ENCODE data around the gene CLEC4G.
"Not testable (repeated sequence)": the region's sequence is repeated elsewhere in the genome, so short reads cannot be mapped to it uniquely, and the experiment has no call there.

The CLEC4G gene

DNA sequence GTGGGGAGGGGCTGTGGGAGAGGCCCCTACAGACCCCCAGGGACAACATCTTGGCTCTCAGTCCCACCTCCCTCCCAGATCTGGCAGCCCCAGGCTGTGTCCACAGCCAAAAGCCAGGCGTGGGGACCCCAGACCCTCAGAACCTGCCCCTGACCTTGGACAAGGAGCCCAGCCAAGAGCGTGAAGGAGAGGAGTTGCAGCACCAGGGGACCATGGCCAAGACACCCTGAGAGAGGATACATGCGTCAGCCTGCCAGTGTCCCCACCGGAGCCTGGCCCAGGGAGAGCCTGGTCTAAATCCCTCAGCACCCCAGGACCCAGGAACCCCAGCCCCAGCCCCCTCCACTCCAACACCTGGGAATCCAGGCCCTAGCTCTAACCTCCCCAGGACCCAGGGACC, 14.4 kb upstream of the CLEC4G start:
- DNase-seq: not testable (repeated sequence)

DNA sequence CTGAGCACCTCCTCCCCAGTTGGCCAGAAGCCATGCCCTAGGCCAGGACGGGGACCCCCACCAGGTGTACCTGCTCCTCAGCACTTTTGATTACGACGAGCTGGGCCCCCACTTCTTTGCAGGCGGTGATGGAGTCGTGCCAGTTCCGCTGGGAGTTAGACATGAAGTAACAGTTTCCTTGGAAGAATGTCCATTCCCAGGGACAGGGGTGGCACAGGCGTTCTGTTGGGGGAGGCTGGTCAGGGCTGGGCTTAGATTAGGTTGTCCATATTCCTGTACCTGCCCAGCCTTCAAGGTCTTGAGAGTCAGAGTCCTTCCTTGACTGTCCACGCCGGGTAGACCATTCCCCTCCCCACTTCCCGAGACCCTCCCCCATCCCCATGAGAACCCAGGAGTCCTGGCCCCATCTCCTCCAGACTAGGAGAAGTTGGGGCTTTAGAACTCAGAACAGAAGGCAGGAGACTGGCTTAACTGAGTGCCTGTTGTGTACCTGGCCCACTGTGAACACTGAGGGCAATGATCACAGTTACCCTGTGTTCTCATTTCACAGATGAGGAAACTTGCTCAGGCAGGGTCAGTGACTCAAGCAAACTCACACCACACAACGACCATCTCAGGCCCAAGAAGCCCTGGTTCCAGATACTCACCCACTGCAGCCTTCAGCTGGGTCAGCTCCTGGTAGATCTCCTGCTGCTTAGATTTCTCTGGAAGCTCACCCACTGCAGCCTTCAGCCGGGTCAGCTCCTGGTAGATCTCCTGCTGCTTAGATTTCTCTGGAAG, 13.2 kb upstream of the CLEC4G start:
- no peak for DNase-seq

DNA sequence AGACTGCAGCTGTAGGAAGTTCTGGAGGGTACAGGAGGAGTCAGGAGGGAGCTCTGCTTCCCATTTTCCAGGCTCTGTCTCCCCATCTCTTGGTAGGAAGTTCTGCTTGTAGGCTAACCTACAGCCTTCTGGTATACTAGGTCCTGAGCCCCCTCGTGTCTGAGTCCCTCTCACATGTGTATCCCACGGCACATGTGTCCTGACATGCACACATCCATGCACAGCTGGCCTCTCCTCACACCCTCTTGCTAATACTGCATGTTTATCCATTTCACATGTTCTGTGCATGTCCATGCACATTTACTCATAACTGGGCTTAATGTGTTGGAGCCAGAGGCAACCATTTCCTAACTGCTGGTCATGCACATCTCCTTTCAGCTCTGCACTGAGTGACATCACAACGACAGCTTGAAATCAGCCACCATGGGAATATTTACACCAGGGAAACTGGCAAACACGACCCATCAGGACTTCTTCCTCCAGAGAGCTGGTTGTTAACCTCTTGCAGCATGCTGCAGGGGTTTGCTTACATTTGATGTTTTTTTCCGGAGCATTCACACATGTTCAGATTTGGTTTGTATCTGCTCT, 12.4 kb upstream of the CLEC4G start:
- DNase-seq: no peak

DNA sequence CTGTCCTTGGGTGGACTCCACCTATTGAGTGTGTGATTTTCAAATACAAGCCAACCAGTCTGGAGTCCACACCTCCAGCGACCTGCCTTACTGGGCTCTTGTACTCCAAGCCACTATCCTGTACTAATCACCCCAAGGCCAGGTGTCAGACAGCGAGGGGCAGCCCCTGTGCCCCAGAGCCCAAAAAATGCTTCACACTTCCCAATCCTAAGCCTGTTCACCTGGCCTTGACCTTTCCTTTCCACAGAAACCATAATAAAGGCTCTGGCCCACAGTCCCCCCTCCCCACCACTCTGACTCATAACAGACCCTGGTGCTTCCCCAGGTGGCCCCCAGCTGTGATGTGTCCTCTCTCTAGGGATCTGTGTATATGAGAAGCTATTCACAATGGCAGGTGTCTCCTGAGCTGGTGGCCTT, 11.5 kb upstream of the CLEC4G start:
- no peak for DNase-seq

DNA sequence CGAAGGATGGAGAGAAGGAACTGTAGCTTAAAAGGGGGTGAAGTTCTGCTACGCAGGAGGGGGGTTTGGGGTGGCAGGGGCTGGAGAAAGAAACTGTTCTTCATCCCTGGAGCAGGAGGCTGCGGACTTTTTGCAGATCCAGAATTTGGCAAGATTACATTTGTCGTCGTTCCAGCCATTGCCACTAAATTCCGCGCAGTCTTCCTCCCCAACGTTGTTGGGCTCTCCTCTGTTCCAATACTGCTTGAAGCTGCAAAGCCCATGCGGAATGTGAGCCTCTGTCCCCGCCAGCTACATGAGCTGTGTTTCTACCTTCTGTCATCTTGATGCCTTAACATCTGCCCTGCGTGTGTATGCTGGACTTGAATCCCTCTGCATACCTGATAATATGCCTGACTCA, 11.1 kb upstream of the CLEC4G start:
- DNase-seq: no peak

DNA sequence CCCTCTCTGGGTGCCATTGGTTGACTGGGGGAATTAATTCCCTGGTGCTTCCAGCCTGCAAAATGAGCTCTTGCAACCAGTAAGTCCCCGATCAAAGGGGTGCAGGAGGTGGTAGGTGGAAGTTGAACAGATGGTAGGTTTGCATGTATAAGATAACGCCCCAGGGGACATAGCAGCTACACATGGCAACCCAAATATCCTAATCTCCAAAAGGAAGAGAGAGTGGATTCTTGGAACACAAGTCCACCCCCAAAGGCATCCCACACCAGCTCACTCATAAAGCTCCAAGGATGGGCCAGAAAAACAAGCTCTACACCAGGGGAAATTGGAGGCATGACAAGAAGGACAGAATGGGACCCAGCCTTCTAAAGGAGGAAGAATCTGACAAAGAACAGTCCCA, 10.7 kb upstream of the CLEC4G start:
- DNase-seq: no peak

DNA sequence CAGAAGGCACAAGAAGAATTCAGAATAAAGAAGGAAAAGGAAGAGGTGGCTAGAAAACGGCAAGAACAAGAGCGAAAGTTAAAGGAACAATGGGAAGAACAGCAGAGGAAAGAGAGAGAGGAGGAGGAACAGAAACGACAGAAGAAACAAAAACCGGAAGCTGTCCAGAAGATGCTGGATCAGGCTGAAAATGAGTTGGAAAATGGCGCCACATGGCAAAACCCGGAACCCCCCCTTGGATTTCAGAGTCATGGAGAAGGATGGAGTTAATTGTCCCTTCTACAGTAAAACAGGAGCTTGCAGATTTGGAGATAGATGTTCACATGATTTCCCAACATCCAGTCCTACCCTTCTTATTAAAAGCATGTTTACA, 8.8 kb upstream of the CLEC4G start:
- DNase-seq: no peak

DNA sequence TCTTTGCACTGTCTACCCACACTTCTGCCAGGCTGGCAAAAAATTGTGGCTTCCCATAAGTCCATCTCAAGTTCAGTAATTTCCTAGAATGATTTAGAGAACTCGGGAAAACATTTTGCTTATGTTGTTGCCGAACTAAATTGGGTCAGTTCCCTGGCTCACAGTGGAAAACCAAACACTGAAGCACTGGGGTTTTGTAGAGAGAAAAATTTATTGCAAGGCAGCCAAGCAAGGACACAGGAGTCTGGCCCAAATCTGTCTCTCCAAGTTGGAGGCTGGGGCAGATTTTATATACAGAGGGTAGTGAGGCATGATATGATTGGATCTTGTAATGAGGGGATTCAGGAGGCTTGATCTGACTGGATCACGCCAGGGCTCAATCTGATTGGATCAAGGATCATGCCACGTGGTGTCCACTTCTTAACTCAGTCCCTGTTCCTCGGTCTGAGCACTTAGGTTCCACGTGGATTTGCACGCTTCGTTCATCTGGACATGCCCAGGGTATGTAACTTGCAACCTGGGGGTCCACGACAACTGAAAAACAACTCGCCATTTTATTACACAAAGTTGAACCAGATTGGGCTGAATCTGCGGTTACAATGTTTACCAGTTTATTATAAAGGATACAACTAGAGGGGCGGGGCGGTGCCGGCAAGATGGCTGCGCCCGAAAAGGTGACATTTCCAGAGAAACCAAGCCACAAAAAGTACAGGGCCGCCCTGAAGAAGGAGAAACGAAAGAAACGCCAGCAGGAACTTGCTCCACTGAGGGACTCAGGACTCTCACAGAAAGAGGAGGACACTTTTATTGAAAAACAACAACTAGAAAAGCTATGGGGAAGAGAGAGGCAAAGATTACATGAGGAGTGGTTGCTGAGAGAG, 8.1 kb upstream of the CLEC4G start:
- no peak for DNase-seq

DNA sequence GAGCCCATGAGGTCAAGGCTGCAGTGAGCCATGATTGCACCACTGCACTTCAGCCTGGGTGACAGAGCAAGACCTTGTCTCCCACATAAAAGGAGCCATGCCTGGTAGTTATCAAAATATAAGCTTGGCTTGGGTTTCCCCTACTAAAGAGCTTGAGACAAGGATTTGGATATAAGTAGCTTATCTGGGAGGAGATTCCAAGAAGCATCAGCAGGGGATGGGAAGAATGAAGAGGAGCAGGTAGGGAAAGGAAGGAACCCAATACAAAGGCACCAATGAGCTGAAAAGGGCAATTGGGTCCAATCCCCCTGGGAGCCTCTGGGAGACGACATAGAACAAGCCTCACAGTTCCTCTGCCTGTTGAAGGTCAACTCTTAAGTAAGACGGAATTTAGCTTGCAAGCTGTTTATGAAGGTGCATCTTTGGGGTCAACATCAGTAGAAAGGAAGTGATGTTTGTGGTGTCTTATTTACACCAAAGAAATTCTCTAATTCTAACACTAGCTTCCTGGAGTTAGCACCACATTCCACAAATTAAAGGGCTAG, 7.4 kb upstream of the CLEC4G start:
- no peak for DNase-seq

DNA sequence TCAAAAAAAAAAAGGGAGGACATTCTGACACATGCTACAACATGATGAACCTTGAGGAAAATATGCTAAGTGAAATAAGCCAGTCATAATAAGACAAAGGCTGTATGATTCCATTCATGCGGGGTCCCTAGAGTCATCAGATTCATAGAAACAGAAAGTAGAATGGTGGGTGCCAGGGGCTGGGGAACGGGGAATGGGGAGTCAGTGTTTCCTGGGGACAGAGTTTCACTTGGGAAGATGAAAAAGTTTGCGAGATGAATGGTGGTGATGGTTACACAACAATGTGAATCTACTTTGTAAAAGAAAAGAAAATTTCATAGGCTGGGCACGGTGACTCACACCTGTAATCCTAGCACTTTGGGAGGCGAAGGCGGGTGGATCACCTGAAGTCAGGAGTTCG, 6.1 kb upstream of the CLEC4G start:
- no peak for DNase-seq

DNA sequence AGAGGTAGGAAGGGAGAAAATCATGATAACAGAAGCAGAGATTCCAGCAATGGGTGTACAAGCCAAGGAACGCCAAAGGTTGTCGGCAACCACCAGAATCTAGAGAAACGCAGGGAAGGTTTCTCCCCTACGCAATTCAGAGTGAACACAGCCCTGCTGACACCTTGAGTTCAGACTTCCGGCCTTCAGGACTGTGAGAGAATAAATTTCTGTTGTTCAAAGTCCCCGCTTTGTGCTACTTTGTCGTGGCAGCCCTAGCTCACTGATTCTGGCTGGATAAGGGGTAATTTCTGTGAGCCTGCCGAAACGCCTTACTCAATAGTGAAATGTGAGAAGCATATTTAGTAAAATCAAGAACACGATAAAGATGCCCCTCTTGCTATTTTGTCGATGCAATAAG, 5.3 kb upstream of the CLEC4G start:
- no peak for DNase-seq

DNA sequence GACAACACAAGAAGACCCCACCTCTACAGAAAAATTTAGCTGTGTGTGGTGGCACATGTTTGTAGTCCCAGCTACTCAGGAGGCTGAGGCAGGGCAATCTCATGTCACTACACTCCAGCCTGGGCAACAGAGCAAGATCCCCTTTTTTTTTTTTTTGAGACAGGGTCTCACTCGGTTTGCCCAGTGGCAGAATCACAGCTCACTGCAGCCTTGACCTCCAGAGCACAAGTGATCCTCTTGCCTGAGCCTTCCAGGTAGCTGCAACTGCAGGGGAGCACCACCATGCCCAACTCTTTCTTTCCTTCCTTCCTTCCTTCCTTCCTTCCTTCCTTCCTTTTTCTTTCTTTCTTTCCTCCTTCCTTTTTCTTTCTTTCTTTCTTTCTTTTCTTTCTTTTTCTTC, 4.2 kb upstream of the CLEC4G start:
- DNase-seq: no peak

DNA sequence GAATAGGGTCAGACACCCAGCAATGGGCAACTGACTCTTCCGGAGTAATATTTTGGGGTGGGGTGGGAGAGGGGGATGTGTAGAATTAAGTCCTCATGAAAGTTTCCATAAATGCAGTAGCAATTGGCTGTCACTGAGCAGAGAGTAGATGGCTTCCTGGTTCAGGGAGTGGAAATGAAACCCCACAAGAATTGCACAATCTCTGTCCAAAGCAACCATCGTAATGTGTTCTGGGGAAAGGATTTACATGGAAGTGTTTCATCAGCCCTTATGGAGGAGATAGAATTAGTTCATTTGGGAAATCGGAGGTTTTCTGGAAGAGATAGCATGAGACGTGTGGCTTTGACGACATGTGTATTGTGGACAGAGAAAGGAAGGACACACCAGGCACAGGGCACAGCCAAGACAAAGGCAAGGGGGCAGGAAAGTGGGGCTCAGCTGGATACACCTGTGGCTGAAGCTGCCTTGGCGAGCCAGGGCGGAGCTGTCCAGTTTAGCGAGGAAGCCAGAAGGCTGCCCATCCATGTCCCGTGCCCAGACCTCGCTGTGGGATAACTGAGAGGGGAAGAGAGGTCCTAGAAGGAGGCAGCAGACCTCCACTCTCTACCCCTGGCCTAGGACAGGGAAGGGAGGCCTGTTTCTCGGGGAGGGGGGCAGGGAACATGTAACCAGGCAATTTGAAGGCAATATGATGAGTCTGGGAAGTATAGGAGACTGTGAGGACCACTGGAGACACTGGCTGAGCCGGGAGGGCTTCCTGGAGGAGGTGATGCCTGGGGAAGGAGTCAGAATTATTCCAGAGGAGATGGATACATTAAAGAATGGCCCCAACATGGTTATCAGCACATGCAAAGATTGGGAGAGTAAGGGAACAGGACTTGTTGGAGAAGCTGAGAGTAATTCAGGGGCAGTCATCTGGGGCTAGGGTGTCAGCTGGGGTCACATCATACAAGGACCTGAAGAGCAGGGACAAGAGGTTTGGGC, 2.6 kb upstream of the CLEC4G start:
- no peak for DNase-seq

DNA sequence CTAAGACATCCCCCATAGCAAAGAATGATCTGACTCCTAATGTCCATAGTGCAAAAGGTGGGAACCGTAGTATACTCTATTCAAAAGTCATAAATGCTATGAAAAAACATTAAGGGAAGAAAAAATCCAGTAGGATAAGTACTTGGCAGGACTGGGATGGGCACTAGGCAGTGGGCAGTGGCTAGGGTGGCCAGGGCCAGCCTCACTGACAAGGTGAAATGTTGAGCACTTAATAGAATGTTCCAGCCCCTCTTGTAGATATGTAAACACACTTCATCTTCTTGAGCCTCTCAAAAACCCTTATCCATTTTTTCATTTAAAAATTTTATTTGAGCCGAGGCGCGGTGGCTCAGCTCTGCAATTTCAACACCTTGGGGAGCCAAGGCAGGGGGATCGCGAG, 1.5 kb upstream of the CLEC4G start:
- DNase-seq: no peak

DNA sequence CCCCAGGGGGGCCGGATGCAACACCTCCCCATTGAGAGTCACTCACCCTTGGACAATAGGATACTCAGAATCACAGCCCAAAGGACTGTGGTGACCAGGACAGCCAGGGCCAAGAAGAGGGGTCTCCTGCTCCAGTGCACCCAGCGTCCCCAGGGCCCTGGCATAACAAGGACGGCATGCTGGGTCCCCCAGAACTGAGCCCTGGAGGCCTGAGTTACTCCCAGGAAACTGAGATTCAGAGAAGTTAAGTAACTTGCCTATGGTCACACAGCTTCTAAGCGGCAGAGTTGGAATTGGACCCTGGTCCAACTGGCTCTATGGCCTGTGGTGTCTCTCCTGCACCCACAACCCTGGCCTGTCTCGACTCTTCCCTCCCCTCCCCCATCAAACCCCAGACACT, 295 bp downstream of the CLEC4G start:
- DNase-seq: no peak

DNA sequence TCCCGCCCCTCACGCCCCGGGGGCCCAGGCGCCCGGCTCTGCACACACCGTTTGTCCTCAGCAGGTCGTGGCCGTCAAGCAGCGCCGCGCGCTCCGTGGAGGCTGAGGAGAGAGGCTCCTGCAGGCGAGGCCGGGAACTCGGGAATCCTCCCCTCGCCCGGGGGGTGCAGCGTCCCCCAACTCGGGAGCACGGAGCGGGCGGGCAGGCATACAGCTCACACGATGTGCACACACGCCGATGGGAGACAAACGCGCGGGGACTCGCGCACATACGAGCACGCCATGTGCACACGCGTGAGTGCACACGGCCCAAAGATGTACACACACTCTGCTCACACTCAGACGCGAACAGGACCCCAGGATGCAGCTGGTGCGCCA, 703 bp downstream of the CLEC4G start:
- DNase-seq: no peak

DNA sequence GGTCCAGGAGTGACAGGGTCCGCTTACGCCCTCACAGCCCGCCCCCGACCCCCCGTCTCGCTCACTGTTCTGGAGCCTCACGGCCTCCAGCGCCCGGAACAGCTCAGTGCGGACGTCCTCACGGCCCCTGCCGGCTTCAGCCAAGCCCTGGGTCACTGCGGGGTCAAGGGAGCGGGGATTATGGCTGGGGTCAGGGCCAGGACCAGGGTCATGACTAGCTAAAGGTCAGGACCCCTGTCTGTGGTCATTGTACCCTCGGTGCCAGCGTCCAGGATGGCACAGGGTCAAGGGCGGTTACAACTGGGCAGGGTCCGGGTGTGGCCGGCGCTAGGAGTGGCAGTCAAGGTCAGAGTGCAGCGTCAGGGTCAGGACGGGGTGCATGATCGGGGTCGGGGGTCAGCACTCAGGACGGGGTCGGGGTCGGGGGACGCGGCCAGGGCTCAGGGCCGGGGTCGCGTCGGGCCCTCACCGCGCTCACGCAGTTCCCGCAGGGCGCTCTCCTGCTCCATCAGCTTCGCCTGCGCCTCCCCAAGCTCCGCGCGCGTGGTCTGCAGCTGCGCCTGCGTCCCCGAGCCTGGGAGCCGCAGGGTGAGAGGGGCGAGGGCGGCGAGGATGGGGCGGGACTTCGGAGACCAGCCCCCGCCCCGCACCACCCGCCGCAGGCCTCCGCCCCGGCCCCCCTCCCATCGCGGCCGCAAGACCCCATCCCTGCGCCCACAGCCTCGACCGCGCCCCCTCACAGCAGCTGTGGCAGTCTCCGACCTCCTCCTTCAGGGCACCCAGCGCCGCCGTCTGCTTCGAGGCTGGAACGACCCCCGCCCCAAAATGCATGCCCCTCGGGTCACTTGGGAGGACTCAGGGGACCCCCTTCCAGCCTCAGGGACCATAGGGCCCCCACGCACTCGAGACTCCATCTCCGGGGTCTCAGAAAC, 1.4 kb downstream of the CLEC4G start:
- DNase-seq: no peak

DNA sequence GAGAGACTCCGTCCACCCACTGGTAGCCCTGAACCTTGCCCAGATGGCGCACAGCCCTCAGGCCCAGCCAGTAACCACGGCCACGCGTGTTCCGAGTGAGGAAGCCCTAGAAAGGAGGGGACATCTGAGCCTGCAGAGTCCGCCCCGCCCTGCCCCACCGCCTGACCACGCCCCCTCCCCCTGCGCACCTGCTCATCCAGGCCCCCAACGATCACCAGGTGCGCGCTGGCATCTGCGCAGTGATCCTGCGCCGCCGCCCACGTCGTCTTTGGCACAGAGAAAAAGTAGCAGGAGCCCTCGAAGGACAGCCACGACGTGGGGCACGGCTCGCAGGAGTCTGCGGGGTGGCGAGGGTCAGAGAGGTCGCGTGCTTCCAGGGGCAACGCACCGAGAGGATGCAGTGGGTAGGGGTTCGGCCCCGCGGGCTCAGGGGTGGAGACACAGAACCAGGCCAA, 2.1 kb downstream of the CLEC4G start:
- DNase-seq: no peak

DNA sequence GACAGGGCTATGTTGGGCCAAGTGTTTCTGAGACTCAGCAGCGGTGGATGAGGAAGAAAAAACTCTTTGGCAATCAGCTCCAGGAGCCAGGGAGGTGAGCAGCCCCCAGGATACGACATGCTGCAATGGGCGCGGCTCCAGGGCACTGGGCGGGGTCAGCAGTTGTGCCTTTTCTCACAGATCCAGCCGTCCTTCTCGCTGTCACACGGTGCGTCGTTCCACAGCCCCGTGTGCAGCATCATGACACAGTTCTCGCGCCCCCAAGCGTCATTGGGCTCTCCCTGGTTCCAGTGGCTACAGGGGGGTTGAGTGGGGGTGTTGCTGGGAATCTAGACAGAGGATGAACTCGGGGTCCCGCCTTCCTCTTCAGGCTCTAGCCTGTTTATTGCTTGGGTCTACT, 2.7 kb downstream of the CLEC4G start:
- DNase-seq: no peak

DNA sequence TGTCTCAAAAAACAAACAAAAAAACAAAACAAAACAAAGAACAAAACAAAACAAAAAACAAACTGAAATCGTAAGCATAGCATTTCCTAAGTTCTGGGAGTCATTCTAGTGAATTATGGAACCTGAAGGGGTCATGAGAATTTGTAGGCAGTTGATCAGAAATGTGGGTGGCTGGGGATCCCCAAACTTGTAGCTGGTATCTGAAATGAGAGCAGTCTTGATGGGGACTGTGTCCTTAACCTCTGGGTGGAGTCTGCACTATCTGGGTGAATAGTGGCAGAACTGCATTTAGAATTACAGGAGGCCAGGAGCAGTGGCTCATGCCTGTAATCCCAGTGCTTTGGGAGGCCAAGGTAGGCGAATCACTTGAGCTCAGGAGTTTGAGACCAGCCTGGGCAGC, 6.1 kb downstream of the CLEC4G start:
- no peak for DNase-seq

DNA sequence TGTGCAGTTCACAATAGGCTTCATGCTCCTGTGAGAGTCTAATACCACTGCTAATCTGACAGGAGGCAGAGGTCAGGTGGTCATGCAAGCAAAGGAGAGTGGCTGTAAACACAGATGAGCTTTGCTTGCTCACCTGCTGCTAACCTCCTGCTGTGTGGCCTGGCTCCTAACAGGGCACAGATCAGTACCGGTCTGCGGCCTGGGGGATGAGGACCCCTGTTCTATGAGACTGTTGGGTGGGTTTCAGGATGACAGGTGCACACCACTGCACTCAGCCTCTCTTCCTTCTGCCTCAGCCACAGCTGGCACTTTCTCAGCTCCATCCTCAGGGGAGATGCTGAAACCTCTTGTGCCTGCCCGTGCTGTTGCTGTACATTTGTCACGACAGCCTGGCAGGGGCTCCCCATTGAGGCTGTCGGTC, 9.7 kb downstream of the CLEC4G start:
- no peak for DNase-seq

Data from femur (tissue), 1 donor.